WTC11 (cell line): ENCODE measurements around the gene RAET1G.

ENCODE experiments used
- FOXP1 ChIP-seq: sonication (generic); formaldehyde crosslinking; IDR thresholded peaks from 2 replicates; pipeline ENCODE4 v1.8.0; 2022; ENCODE audit warnings: missing genetic modification reagents, mild to moderate bottlenecking, moderate library complexity, borderline replicate concordance
- MXD4 ChIP-seq: fragments of 250-450 bp; sonication (Bioruptor Pico); IDR thresholded peaks from 2 replicates; pipeline ENCODE4 v1.8.0; 2021; ENCODE audit warnings: mild to moderate bottlenecking, moderate library complexity, borderline replicate concordance
- TF ChIP-seq, protein P1 (sequence below): fragments of 200-600 bp; IDR thresholded peaks from 2 replicates; pipeline ENCODE4 v1.8.0; 2022; ENCODE audit warnings: antibody characterized with exemption

DNA sequence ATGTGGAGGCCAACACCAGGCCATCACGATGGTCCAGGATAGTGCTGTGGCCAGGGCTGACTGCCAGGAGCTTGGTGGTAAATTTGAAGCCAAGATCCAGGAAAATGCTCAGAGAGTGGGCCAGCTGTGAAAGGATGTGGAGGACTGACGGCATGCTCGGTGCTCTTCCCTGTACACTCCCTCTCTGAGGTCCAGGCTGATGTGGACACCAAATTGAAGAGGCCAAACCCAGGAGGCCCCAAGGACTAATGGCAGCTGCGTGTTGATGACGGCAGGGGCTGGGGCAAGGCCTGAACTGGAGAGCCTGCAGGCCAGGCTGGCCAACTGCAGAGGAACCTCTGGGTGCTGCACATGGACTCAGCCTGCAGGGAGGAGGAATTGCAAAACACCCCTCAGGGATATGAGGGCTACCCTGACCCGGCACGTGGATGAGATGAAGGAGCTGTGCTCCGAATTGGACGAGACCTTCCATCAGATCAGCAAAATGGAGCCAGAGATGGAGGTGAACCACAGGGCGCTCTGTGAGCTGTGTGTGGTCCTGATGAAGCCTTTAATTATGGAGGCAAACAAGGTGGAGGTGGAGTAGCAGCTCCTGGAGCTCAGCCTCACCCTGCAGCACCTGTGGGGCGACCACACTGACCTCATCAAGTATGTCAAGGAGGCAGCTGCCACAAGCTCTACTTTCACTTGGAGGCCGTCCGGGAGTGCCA lies 18.1 kb downstream of the RAET1G start:
- TF ChIP-seq, protein P1, sequence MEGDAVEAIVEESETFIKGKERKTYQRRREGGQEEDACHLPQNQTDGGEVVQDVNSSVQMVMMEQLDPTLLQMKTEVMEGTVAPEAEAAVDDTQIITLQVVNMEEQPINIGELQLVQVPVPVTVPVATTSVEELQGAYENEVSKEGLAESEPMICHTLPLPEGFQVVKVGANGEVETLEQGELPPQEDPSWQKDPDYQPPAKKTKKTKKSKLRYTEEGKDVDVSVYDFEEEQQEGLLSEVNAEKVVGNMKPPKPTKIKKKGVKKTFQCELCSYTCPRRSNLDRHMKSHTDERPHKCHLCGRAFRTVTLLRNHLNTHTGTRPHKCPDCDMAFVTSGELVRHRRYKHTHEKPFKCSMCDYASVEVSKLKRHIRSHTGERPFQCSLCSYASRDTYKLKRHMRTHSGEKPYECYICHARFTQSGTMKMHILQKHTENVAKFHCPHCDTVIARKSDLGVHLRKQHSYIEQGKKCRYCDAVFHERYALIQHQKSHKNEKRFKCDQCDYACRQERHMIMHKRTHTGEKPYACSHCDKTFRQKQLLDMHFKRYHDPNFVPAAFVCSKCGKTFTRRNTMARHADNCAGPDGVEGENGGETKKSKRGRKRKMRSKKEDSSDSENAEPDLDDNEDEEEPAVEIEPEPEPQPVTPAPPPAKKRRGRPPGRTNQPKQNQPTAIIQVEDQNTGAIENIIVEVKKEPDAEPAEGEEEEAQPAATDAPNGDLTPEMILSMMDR = no peak
- TF ChIP-seq MXD4 (CRISPR knock-in tag) (no peak), FOXP1 (CRISPR knock-in tag) (no peak)
